Esophagus muscularis mucosa (tissue), 4 donors: ENCODE measurements around the gene PUSL1.

Source experiments
- EP300 ChIP-seq: sonication (generic); formaldehyde crosslinking; IDR thresholded peaks from one replicate; pipeline ENCODE4 v1.6.1; 2017; ENCODE audit warnings: antibody characterized with exemption
- POLR2A ChIP-seq: fragments of 450-650 bp; IDR thresholded peaks from one replicate; pipeline ENCODE4 v1.6.1; 2017; ENCODE audit warnings: antibody characterized with exemption, moderate library complexity, mild to moderate bottlenecking, low read depth
- POLR2AphosphoS5 ChIP-seq, 2 donors: sonication (generic); formaldehyde crosslinking; IDR thresholded peaks; one replicate each; pipeline ENCODE4 v1.6.1; 2017; ENCODE audit warnings: antibody characterized with exemption in 2 of 2
- TF ChIP-seq, protein P1 (sequence below), 3 experiments: fragments of 200-600 bp in 2 of 3; fragments of 450-650 bp in 1 of 3; sonication (generic) in 2 of 3; IDR thresholded peaks; one replicate each; pipeline ENCODE4 v1.5.1; 2017 to 2019; ENCODE audit warnings: antibody characterized with exemption in 3 of 3, mild to moderate bottlenecking in 2 of 3, moderate library complexity in 1 of 3

- TF ChIP-seq, protein P1, sequence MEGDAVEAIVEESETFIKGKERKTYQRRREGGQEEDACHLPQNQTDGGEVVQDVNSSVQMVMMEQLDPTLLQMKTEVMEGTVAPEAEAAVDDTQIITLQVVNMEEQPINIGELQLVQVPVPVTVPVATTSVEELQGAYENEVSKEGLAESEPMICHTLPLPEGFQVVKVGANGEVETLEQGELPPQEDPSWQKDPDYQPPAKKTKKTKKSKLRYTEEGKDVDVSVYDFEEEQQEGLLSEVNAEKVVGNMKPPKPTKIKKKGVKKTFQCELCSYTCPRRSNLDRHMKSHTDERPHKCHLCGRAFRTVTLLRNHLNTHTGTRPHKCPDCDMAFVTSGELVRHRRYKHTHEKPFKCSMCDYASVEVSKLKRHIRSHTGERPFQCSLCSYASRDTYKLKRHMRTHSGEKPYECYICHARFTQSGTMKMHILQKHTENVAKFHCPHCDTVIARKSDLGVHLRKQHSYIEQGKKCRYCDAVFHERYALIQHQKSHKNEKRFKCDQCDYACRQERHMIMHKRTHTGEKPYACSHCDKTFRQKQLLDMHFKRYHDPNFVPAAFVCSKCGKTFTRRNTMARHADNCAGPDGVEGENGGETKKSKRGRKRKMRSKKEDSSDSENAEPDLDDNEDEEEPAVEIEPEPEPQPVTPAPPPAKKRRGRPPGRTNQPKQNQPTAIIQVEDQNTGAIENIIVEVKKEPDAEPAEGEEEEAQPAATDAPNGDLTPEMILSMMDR (IDR thresholded peaks at IDR 0.05) = no peak
- TF ChIP-seq POLR2AphosphoS5 (IDR thresholded peaks at IDR 0.05) (no peak), POLR2A (no peak), EP300 (no peak)
Measured at GRCh38 chr1:1322952-1323351, 14.6 kb downstream of the PUSL1 start.
